Heart right ventricle (tissue), 16 donors: Measurements from ENCODE around the gene RAC3. TPM values are rescaled to one million over a fixed set of nuclear protein-coding genes. Genes with fewer than 3 reads are reported as not detected.

Experiments used
- ATAC-seq, 8 donors: fragments of 200-7000 bp; cut with Tn5 transposase; one replicate each; pipeline ENCODE4 v1.9.1; 2020; ENCODE audit warnings: mild to moderate bottlenecking in 8 of 8, moderate library complexity in 8 of 8, moderate number of reproducible peaks in 1 of 8
- DNase-seq, 2 donors: peaks; one replicate each; pipeline ENCODE4 v3.0.0-alpha.2; 2020
- H3K27ac ChIP-seq, 10 donors: fragments of 200-600 bp; sonication (generic) in 2 of 10; one replicate each; pipeline versions ENCODE4 v1.5.0 to v1.8.0; 2020 to 2022; ENCODE audit warnings: mild to moderate bottlenecking in 3 of 10
- H3K27me3 ChIP-seq, 7 donors: fragments of 200-600 bp; one replicate each; pipeline ENCODE4 v1.8.0; 2021 to 2022; ENCODE audit warnings: mild to moderate bottlenecking in 2 of 7
- H3K36me3 ChIP-seq, 9 donors: fragments of 200-600 bp; sonication (generic) in 1 of 9; one replicate each; pipeline versions ENCODE4 v1.5.0 to v1.8.0; 2020 to 2022; ENCODE audit warnings: mild to moderate bottlenecking in 2 of 9
- H3K4me1 ChIP-seq, 9 donors: fragments of 200-600 bp; sonication (generic) in 1 of 9; one replicate each; pipeline versions ENCODE4 v1.5.0 to v1.8.0; 2020 to 2022; ENCODE audit warnings: mild to moderate bottlenecking in 4 of 9
- H3K4me3 ChIP-seq, 10 donors: fragments of 200-600 bp; sonication (generic) in 2 of 10; one replicate each; pipeline versions ENCODE4 v1.5.0 to v1.8.0; 2020 to 2022; ENCODE audit warnings: mild to moderate bottlenecking in 7 of 10, moderate library complexity in 2 of 10
- H3K9me3 ChIP-seq, 11 donors: fragments of 200-600 bp in 10 of 11; sonication (generic) in 2 of 11; one replicate each; pipeline versions ENCODE4 v1.5.0 to v1.8.0; 2013 to 2022; ENCODE audit warnings: mild to moderate bottlenecking in 2 of 11, control low read depth in 1 of 11, moderate library complexity in 1 of 11
- WGBS, 2 donors: extraction: QIAGEN DNeasy Blood & Tissue Kit; methylation state at CpG; one replicate each; pipeline ENCODE4 v1.1.7; 2013; ENCODE audit warnings: inconsistent platforms in 1 of 2; 5-methylcytosine and 5-hydroxymethylcytosine counted together
- intact Hi-C, 10 donors: fragments of 100-400 bp; cut with DNase I; formaldehyde crosslinking; loops; one replicate each; pipeline versions ENCODE4 v1.11.1 to v1.14.2; 2022
- polyA plus RNA-seq, 2 donors: library from polyadenylated mRNA; stranded (reverse); fragments of 200-250 nt; gene quantifications; one replicate each; pipeline ENCODE4 v1.2.3, GENCODE V29; 2013
- total RNA-seq, 10 donors: library from RNA; stranded (reverse); fragmentation: NEBNext Ultra II Directional in 3 of 10; extraction: Animal tissue kit (Norgen Biotek cat#: 25700) in 3 of 10; gene quantifications; one replicate each; pipeline versions ENCODE4 v1.2.1 to v1.2.4, GENCODE V29; 2021 to 2023
- TF ChIP-seq, protein P1 (sequence below), 9 donors: fragments of 200-600 bp; sonication (generic) in 2 of 9; IDR thresholded peaks; one replicate each; pipeline versions ENCODE4 v1.5.0 to v1.8.0; 2021 to 2022; ENCODE audit warnings: antibody characterized with exemption in 9 of 9, mild to moderate bottlenecking in 5 of 9, moderate library complexity in 1 of 9
- donor health status: Arrhythmogenic right ventricular cardiomyopathy.
- donor health status: ischemic (EF 13 %, LVEDD 7.1; RV severe dilation, severe dysfunction).
- donor health status: healthy with polysubstance abuse.
- donor health status: DM: no; HTN: yes; CAD: no.
- donor health status: DM: no; HTN: no; CAD: no.
- donor health status: ischemic (EF 25% LVEDD 6.9; RV normal size, moderate dysfunction).
- donor health status: ischemic (EF 25% LVEDD 5.7; RV mildly dilated, moderate dysfunction).
- donor health status: healthy.
- donor health status: DM: yes; HTN: yes; CAD: no.
- donor health status: Ischemic cardiomyopathy.
- donor health status: ischemic (EF 35%, LVEDD 5.7; RV mildly dilated, moderate dysfunction).
- donor health status: nonischemic (EF 11% LVEDD 7.7; RV severe dilation, severe dysfunction).
- donor health status: DM: yes; HTN: yes; CAD: no.
- donor health status: PGD.
- donor health status: ischemic (EF 29% LVEDD 5.4; RV normal size, mild dysfunction).
- donor health status: nonischemic (EF 23%, LVEDD 6.1; RV moderate dilation, normal function).

Gene RAC3
- total and polyA plus RNA-seq, 12 donors, result 0.82 to 3.3 (median 1.1) TPM

DNA sequence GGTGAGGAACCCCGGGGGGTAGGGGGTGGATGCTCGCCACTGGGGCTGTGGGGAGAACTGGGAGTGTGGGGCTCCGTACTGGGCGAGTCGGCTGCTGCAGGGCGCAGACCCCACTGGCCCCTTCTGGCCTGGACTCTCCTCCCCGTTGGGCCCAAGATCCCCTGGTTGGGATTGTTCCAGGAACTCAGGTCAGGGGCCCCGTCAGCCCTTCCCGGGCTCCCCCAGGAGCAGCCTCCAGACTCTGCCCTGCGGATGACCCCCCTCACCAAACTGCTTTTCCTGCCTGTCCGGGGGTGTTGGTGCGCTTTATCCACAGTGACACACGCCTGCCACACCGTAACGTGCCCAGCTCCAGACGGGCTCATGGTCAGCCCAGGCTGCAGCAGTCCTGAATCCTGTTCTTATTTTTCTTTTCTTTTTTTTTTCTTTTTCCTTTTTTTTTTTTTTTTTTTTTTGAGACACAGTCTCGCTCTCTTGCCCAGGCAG, 29.9 kb upstream of the RAC3 start:
- ATAC-seq, result no peak
- no peak for DNase-seq
- TF ChIP-seq, protein P1, sequence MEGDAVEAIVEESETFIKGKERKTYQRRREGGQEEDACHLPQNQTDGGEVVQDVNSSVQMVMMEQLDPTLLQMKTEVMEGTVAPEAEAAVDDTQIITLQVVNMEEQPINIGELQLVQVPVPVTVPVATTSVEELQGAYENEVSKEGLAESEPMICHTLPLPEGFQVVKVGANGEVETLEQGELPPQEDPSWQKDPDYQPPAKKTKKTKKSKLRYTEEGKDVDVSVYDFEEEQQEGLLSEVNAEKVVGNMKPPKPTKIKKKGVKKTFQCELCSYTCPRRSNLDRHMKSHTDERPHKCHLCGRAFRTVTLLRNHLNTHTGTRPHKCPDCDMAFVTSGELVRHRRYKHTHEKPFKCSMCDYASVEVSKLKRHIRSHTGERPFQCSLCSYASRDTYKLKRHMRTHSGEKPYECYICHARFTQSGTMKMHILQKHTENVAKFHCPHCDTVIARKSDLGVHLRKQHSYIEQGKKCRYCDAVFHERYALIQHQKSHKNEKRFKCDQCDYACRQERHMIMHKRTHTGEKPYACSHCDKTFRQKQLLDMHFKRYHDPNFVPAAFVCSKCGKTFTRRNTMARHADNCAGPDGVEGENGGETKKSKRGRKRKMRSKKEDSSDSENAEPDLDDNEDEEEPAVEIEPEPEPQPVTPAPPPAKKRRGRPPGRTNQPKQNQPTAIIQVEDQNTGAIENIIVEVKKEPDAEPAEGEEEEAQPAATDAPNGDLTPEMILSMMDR (IDR thresholded peaks at IDR 0.05), result no peak
- H3K4me1 ChIP-seq, result peaks cover 4 to 32% (median 26%) of the 10 kb centered on the region in 9 donors
- H3K9me3 ChIP-seq, result no peaks in the 10 kb centered on the region
- intact Hi-C loops, result no loop called here
- H3K4me3 ChIP-seq, result no peak overlapping the region
- H3K36me3 ChIP-seq, result peaks cover 0 to 7% (median 0%) of the 10 kb centered on the region in 9 donors
- WGBS, 2 donors, result 85 to 88% methylated on average over 17 of the region's 17 CpGs
- H3K27ac ChIP-seq, result no peak overlapping the region
- H3K27me3 ChIP-seq, result no peaks in the 10 kb centered on the region

DNA sequence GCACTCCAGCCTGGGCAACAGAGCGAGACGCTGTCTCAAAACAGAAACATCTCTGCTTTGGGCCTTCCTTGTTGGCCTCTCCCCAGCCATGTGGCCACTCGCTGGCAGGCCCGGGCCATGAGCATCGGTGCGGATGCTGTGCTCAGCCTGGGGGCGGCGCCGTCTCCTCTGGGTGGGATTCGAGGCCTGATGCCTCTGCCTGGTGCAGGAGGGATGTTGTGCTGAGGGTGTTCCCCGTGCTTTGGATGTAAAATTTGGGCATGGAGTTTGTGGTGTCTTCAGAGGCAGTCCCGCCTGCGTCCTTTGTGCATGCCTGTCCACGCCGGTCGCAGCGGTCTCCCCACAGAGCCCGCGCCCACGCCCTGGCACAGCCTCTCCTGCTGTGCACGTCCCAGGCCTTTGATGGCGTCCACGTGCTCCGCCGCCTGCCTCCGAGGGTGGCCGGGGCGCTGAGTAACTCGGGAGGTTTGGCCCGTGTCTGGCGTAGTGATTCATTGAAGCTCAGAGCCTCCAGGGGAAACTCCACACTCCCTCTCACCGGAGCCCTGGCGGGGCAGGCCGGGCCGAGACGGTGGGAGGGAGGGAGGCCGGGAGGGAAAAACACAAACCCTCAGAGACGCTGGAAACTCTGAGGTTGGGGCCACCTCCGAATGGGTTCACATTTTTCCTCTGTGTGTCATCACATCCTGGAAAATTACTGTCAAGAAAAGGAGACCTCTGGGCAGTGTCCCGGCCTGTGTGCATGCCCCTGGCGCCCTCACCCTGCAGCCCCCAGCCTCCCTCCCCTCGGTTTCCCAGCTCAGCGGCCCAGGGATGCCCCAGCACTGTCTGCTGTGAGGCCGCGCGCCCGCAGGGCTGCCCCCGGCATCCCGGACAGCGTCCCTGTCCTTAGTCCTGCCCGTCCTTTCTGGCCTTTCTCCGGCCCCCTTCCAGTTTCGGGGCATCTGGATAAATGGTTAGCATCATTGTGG, 27.8 kb upstream of the RAC3 start:
- ATAC-seq (peak in 6 of 8 donors; percentile 13 to 69 (median 33)), DNase-seq (peak; percentile 48 to 58)
- H3K9me3 ChIP-seq, result no peaks in the 10 kb centered on the region
- no peak overlapping the region for H3K4me3 ChIP-seq
- H3K27me3 ChIP-seq, result no peaks in the 10 kb centered on the region
- peak overlapping the region in 4 of 10 donors; percentile 3 to 26 (median 16) for H3K27ac ChIP-seq
- WGBS, 2 donors, result 64 to 65% methylated on average over 53 of the region's 53 CpGs
- H3K4me1 ChIP-seq, result peaks cover 7 to 46% (median 33%) of the 10 kb centered on the region in 9 donors
- H3K36me3 ChIP-seq, result no peaks in the 10 kb centered on the region
- TF ChIP-seq, protein P1 (IDR thresholded peaks at IDR 0.05), result no peak
- intact Hi-C loops, result no loop called here

DNA sequence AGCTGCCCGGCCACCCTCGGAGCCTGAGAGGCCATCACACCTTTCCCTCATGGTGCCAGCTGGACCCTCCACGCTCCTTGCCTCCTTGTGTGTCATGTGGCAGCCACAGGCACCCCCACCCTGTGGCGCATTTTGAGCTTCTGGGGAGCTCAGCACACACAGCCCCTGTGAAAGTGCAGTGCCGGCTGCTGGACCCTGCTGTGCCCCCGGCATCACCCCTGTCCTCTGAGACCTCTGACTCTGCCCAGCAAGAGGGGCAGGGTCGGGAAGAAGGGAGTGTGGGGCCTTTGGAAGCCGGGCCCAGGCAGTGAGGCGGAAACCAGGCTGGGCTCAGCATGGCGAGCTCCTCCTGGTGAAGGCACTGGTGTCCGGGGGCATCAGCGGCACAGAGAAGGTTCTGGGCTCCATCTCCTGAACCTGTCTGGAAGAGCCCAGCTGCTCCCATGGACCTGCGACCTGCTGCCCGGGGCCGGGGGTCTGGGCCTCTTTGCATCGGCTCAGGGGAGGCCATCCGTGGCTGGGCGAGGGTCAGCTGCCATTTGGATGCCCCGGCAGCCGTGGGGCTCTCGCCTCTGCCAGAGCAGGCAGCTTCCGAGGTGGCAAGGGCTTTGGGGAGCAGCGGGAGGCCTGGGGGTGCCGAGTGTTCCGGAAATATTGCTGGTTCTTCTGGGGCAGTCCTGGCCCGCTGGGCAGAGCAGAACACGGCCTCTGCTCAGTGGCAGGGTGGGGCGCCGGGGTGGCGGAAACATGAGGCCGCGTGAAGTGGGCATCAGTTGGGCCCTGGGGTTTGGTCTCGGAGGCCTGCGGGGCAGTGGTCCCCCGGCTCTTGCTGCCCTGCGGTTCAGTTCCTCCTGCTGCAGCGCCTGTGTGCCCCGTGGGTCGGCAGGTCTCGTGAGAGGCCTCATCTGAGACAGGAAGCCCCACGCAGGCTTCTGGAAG, 26.7 kb upstream of the RAC3 start:
- H3K4me1 ChIP-seq, result peaks cover 10 to 56% (median 33%) of the 10 kb centered on the region in 9 donors
- no peak overlapping the region for H3K27ac ChIP-seq
- H3K4me3 ChIP-seq, result no peak overlapping the region
- WGBS, 2 donors, result 89% methylated on average over 41 of the region's 41 CpGs
- no peaks in the 10 kb centered on the region for H3K9me3 ChIP-seq
- ATAC-seq, result no peak
- no peaks in the 10 kb centered on the region for H3K27me3 ChIP-seq
- DNase-seq, result no peak
- H3K36me3 ChIP-seq, result no peaks in the 10 kb centered on the region
- intact Hi-C loops, result loop anchor here in 1 of 10 donors (5.0 kb wide), 1 partner anchor 37 kb away; no protein-coding TSS in a partner anchor
- TF ChIP-seq, protein P1 (IDR thresholded peaks at IDR 0.05), result no peak
